Measurements from ENCODE around the gene PTPRA.

The PTPRA gene

DNA sequence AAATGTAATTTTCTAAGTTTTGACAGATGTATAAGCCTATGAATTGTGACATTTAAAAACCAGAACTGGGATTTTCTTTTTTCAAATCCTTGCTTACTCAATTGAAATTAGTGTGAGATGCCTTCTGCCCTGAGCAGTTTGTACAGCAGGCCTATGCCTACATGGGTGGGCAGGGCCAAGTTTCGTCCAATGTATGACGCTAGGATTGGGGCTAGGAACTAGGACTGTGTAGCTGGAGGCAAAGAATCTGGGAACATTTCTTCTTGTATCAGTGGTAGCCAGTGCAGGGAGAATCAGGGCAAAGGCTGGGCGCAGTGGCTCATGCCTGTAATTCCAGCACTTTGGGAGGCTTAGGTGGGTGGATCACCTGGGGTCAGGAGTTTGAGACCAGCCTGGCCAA, 3.9 kb upstream of the PTPRA start:
- FAIRE-seq (no peak), DNase-seq (ENCODE audit: insufficient read length, low spot score) (no peak)
- no peak for TF ChIP-seq PAX5 (IDR thresholded peaks at IDR 0.05; ENCODE audit: insufficient read depth, low read length, severe bottlenecking)
- TF ChIP-seq POLR2AphosphoS5 (IDR thresholded peaks at IDR 0.05; ENCODE audit: low read depth, low read length): no peak
- no peak for TF ChIP-seq POLR2A (IDR thresholded peaks at IDR 0.05; ENCODE audit: low read depth, low read length)
- TF ChIP-seq SPI1 (IDR thresholded peaks at IDR 0.05; ENCODE audit: low read depth, low read length): no peak
- TF ChIP-seq POU2F2 (IDR thresholded peaks at IDR 0.05; ENCODE audit: low read depth, low read length): no peak
- no peak for TF ChIP-seq TAF1 (IDR thresholded peaks at IDR 0.05; ENCODE audit: low read depth, low read length)

DNA sequence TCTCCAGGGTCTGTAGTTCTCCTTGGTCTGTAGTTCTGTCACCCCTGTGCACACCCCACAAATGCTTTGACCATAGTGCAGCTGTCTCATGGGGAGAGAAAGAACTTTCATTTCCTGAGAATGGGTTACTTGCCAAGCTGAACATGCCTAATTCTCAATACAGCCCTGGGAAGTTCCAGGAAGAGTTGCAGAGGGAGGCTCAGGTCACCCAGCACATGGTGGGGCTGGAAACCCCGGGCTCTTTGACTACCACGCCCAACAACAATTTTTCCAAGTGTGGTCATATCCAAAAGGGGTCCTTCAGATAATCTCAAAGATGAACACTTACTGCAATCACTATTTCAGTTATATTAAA, 2.2 kb upstream of the PTPRA start:
- TF ChIP-seq POLR2AphosphoS5 (IDR thresholded peaks at IDR 0.05; ENCODE audit: low read depth, low read length): no peak
- no peak for TF ChIP-seq POU2F2 (IDR thresholded peaks at IDR 0.05; ENCODE audit: low read depth, low read length)
- TF ChIP-seq PAX5 (IDR thresholded peaks at IDR 0.05; ENCODE audit: insufficient read depth, low read length, severe bottlenecking): no peak
- TF ChIP-seq TAF1 (IDR thresholded peaks at IDR 0.05; ENCODE audit: low read depth, low read length): no peak
- TF ChIP-seq SPI1 (IDR thresholded peaks at IDR 0.05; ENCODE audit: low read depth, low read length): no peak
- no peak for TF ChIP-seq POLR2A (IDR thresholded peaks at IDR 0.05; ENCODE audit: low read depth, low read length)
- DNase-seq (ENCODE audit: insufficient read length, low spot score): no peak
- FAIRE-seq: peak; percentile 69

DNA sequence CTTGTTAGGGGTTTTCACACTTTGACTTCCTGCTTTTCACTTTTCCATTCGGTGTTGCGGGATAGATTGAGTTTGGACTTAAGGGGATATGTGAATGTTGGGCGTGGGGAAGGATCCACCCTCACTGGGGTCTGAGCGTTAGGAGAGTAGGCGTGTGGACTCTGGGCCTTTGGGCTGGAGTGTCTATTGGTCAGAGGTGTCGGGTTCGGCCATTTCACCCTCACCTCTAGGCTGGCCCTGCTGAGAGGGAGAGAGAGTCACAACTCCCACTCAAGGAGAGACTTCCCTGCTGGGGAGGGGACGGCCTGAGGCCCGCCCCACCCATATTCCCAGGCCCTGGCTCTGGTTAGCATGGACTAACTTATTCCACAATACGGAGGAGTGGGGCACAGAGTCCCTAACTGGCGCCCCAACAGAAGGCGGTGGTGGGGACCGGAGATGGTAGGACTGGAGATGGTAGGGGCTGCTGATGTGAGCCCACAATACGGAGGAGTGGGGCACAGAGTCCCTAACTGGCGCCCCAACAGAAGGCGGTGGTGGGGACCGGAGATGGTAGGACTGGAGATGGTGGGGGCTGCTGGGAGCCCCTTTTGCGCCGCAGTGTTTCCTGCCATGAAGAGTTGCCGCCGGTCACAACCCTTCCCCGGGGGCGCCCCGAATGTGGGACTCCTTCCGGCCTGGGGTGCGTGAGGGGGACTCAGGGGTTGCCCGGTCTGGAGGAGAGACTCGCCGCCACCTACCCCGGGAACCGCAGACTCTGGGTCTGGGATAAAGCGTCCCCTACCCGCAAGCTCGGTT, 1.4 kb upstream of the PTPRA start:
- FAIRE-seq (no peak), DNase-seq (ENCODE audit: insufficient read length, low spot score) (no peak)
- no peak for TF ChIP-seq PAX5 (IDR thresholded peaks at IDR 0.05; ENCODE audit: insufficient read depth, low read length, severe bottlenecking)
- no peak for TF ChIP-seq TAF1 (IDR thresholded peaks at IDR 0.05; ENCODE audit: low read depth, low read length)

DNA sequence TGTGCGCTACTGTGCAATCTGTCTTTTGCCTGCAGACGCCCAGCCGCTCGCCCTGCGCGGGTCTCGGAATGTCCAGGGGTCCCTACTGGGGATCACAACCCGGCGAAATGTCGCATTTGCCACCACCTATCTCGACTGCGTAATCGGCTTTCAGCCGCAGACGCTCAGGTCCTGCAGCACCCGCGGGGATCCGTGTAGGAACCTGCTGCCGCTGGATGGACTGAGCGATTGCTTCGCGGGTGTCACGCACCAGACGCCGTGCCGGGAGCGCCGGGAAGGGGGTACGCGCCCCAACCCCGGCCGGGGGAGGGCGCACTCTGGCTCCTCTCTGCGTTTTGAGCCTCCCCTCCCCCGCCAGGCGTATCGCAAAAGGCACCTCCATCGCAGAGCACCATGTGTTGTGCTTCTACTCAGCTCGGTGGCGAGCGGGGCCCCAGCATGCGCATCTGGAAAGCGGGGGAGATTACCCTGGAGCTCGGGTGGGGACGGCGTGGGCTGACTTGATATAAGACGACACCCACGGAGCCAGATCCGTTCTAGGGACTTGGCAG, 747 bp upstream of the PTPRA start:
- TF ChIP-seq POU2F2 (IDR thresholded peaks at IDR 0.05; ENCODE audit: low read depth, low read length): no peak
- TF ChIP-seq PAX5 (IDR thresholded peaks at IDR 0.05; ENCODE audit: insufficient read depth, low read length, severe bottlenecking): no peak
- TF ChIP-seq POLR2A (IDR thresholded peaks at IDR 0.05; ENCODE audit: low read depth, low read length): no peak
- TF ChIP-seq POLR2AphosphoS5 (IDR thresholded peaks at IDR 0.05; ENCODE audit: low read depth, low read length): no peak
- TF ChIP-seq TAF1 (IDR thresholded peaks at IDR 0.05; ENCODE audit: low read depth, low read length): no peak
- TF ChIP-seq SPI1 (IDR thresholded peaks at IDR 0.05; ENCODE audit: low read depth, low read length): no peak
- FAIRE-seq (no peak), DNase-seq (ENCODE audit: insufficient read length, low spot score) (peak; percentile 55)

- DNase-seq (ENCODE audit: insufficient read length, low spot score) (peak; percentile 44), FAIRE-seq (no peak)
- TF ChIP-seq POLR2A (IDR thresholded peaks at IDR 0.05; ENCODE audit: low read depth, low read length) (no peak), PAX5 (IDR thresholded peaks at IDR 0.05; ENCODE audit: insufficient read depth, low read length, severe bottlenecking) (no peak), POLR2AphosphoS5 (IDR thresholded peaks at IDR 0.05; ENCODE audit: low read depth, low read length) (no peak), POU2F2 (IDR thresholded peaks at IDR 0.05; ENCODE audit: low read depth, low read length) (no peak), SPI1 (IDR thresholded peaks at IDR 0.05; ENCODE audit: low read depth, low read length) (no peak), TAF1 (IDR thresholded peaks at IDR 0.05; ENCODE audit: low read depth, low read length) (no peak)
Observed at GRCh38 chr20:2873747-2874041, 413 bp downstream of the PTPRA start.

DNA sequence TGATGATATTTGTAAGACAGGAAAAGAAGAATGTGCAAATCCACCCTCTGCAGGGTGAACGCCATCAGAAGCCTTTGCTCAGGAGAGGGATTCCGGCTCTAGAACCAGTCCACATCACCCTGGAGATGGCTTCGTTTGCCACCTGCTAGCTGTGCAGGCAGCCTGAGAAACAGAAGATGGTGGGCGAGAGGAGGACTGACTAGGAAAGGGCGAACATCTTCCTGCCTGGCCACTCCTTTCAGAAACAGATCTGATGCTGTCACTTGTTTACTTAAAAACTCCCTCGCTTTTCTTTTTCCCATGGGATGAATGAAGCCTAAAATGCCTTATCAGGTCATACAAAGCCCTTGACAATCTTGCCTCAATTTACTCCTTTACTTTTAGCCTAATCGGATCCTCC, 1.2 kb downstream of the PTPRA start:
- TF ChIP-seq POU2F2 (IDR thresholded peaks at IDR 0.05; ENCODE audit: low read depth, low read length) (no peak), PAX5 (IDR thresholded peaks at IDR 0.05; ENCODE audit: insufficient read depth, low read length, severe bottlenecking) (no peak), SPI1 (IDR thresholded peaks at IDR 0.05; ENCODE audit: low read depth, low read length) (no peak), POLR2A (IDR thresholded peaks at IDR 0.05; ENCODE audit: low read depth, low read length) (no peak), TAF1 (IDR thresholded peaks at IDR 0.05; ENCODE audit: low read depth, low read length) (no peak), POLR2AphosphoS5 (IDR thresholded peaks at IDR 0.05; ENCODE audit: low read depth, low read length) (no peak)
- FAIRE-seq (peak; percentile 78), DNase-seq (ENCODE audit: insufficient read length, low spot score) (no peak)

- TF ChIP-seq TAF1 (IDR thresholded peaks at IDR 0.05; ENCODE audit: low read depth, low read length) (no peak), POLR2AphosphoS5 (IDR thresholded peaks at IDR 0.05; ENCODE audit: low read depth, low read length) (no peak), SPI1 (IDR thresholded peaks at IDR 0.05; ENCODE audit: low read depth, low read length) (no peak), PAX5 (IDR thresholded peaks at IDR 0.05; ENCODE audit: insufficient read depth, low read length, severe bottlenecking) (no peak), POLR2A (IDR thresholded peaks at IDR 0.05; ENCODE audit: low read depth, low read length) (no peak), POU2F2 (IDR thresholded peaks at IDR 0.05; ENCODE audit: low read depth, low read length) (no peak)
- DNase-seq (ENCODE audit: insufficient read length, low spot score) (no peak), FAIRE-seq (no peak)
Observed at GRCh38 chr20:2875690-2876203, 2.5 kb downstream of the PTPRA start.

- FAIRE-seq (no peak), DNase-seq (ENCODE audit: insufficient read length, low spot score) (no peak)
- TF ChIP-seq POLR2A (IDR thresholded peaks at IDR 0.05; ENCODE audit: low read depth, low read length) (no peak), TAF1 (IDR thresholded peaks at IDR 0.05; ENCODE audit: low read depth, low read length) (no peak), SPI1 (IDR thresholded peaks at IDR 0.05; ENCODE audit: low read depth, low read length) (no peak), PAX5 (IDR thresholded peaks at IDR 0.05; ENCODE audit: insufficient read depth, low read length, severe bottlenecking) (no peak), POLR2AphosphoS5 (IDR thresholded peaks at IDR 0.05; ENCODE audit: low read depth, low read length) (no peak), POU2F2 (IDR thresholded peaks at IDR 0.05; ENCODE audit: low read depth, low read length) (no peak)
Observed at GRCh38 chr20:2878515-2878914, 5.2 kb downstream of the PTPRA start.

GRCh38 chr20:2879146-2879545, 5.9 kb downstream of the PTPRA start:
- TF ChIP-seq POLR2AphosphoS5 (IDR thresholded peaks at IDR 0.05; ENCODE audit: low read depth, low read length): no peak
- TF ChIP-seq SPI1 (IDR thresholded peaks at IDR 0.05; ENCODE audit: low read depth, low read length): no peak
- TF ChIP-seq PAX5 (IDR thresholded peaks at IDR 0.05; ENCODE audit: insufficient read depth, low read length, severe bottlenecking): no peak
- TF ChIP-seq POU2F2 (IDR thresholded peaks at IDR 0.05; ENCODE audit: low read depth, low read length): no peak
- no peak for TF ChIP-seq POLR2A (IDR thresholded peaks at IDR 0.05; ENCODE audit: low read depth, low read length)
- no peak for TF ChIP-seq TAF1 (IDR thresholded peaks at IDR 0.05; ENCODE audit: low read depth, low read length)
- DNase-seq (ENCODE audit: insufficient read length, low spot score): no peak
- FAIRE-seq: no peak

All from GM12891 (cell line).